Measurements from ENCODE around the gene FMN1.

The FMN1 gene

DNA sequence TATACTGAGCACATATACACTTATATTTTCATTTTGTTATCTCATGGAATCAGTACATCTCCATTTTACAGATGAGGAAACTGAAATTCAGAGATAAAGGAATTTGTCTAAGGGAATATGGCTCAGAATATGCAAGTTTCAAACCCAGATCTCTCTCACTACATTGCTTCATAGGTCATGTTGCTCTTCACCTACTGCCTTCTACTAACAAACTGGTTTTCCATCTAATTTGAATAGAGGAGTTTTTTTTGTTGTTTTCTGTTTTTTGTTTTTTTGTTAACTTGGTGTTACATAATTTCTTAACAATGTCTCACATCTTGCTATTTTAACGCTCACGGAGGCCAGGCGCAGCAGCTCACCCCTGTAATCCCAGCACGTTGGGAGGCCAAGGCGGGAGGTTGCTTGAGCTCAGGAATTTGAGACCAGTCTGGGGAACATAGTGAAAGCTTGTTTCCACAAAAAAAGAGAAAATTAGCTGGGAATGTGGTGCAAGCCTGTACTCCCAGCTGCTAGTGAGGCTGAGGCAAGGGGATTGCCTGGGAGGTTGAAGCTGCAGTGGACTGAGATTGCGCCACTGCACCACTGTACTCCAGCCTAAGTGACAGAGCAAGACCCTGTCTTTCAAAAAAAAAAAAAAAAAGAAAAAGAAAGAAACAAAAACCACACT lies 37.0 kb downstream of the FMN1 start:
- no peak for DNase-seq (ENCODE audit: low read depth)

DNA sequence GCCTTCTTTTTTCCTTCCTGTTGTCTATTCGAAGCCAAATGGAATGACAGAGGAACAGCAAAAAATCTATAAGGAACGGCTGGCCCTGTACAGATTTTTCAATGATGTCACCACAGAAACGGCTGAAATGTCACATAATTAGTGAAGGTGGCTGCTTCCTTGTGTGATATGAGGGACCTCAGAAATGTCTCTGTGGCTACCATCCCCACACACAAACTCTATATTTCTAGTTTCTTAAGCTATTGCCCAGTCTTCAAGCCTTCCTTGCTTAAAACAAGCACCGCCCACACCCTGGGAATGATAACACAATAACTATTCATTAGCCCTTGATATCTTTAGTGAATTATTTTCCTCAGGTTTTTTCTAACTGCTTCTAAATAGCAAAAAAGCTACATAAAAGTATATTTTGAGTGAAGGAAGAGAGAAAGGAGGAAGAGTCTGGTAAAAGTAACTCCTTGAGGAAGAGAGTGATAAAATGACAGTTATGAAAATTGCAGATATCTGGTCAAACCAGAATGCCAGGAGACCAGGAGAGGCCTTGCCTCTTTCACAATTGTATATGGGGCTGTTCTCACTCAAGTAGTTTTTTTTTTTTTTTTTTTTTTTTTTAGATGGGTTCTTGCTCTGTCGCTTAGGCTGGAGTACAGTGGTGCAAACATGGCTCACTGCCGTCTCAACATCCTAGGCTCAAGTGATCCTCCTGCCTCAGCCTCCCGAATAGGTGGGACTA lies 38.7 kb downstream of the FMN1 start:
- no peak for DNase-seq (ENCODE audit: low read depth)

DNA sequence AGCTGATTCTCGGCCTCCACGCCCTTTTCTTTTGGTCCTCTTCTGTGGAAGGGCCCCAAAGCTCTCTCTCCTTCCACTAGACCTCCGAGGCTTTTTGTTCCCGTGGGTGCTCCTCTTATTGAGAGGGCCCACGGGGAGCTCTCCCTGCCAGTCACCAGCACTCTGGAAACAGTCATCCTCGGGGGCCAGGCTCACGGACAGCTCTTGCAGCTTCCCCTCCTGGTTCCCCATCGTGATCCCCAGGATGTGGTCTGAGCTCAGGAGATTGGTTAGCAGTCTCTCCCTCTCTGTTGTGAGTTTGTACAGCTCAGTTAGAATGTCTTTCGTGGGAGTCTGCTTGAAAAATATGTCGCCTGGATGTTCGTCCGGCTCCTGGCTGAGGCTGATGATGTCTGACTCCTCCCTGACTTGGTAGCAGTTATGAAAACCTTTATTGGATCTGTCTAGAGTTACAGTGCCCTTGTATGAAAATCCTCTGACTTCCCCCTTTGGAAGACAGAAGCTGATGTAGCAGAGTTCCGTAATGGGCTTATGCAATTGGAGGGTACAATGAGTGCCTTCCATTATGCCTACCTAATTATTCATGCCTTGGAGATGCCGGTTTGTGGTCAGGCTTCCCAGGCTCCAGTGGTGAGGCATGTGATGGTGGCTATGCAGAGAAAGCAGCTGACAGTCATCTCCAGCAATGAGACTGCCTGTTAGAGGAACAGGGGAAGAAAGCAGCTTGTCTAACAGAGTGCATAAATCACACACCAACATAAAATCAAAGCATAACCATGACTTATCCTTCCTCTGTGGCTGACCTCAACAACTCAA lies 40.0 kb downstream of the FMN1 start:
- DNase-seq (ENCODE audit: low read depth) = no peak

DNA sequence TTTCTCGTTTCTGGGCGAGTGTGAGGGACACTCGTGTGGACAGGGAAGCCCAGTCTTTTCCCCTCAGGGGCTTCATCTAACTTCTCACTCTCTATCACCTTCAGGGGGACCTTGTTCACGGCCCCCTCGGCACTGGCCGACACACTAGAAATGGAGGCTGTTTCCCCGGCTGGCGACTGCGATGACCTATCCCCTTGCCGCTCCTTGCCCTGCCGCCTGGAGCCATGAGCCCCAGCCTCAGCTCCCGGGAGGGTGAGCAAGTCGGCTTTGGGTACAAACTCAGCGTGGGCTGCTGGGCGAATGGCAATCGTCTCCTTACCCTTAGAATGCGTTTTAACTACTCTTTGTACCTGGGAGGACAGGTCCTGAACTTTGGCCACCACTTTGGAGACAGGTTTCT lies 41.0 kb downstream of the FMN1 start:
- no peak for DNase-seq (ENCODE audit: low read depth)

DNA sequence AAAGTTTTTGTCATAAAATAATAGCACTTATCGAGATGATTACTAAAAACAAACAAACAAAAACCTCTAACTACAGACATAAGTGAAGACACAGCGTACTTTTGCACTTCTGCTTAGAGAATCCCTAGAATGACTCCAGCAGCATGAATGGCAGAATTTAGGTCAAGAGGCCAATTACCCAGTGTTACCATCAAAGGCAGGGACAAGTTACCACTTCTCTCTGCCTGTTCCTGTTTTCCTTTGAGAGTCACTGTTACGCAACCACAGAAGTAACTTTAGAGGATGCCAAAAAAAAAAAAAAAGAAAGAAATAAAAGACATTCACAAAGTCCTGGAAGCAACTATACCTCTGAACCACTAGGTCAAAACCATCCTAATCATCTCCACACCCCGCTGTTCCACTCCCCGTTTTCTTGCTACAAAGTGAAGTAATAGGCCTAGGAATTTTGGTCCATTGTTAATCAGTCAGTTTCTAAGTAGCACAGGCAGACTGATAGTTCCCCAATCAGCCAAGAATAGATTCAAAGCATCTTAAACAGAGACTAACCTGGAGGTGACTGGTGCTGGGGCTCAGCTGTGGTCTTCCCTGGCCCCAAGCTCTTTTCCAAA lies 41.9 kb downstream of the FMN1 start:
- DNase-seq (ENCODE audit: low read depth) = no peak

DNA sequence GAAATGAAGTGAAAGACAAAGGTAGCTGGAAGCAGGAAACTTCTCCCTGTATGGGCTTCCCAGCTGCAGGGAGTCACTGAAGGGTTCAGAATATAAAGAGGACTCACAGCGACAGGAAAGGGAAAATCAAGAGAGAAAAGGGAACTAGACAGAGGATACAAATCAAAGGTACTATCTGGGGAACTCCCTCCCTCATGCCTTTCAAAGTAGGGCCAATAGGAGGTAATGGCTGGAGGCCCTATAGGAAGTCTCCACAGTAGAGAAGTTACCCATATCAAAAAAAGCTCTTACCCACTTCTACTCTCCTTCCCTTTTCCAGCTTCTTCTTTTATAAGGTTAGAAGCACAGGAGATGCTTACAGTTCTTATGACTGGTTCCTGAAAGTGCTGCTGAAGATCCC lies 43.5 kb downstream of the FMN1 start:
- no peak for DNase-seq (ENCODE audit: low read depth)

DNA sequence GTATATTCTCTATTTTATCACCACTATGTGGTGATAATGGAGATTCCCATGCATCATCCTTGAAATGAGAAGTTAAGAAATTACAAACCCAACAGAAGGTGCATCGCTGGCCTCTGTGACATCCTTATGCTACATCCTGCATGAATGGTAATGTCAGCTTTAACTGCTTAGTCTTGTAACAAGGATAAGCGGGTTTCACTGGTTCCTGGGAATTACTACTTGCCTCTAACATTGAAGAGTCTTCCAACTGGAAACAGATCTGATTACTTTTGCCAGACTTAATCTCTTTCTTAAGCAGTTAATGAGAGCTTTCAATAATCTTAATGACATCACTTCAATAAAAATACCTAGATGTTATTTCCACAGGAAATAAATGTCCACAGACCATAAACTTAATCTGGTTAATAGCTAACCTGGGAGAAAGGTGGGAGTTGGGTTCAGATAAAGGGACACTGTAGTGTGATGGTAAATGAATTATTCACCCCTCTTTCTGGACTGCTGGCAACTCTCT lies 44.0 kb downstream of the FMN1 start:
- no peak for DNase-seq (ENCODE audit: low read depth)

DNA sequence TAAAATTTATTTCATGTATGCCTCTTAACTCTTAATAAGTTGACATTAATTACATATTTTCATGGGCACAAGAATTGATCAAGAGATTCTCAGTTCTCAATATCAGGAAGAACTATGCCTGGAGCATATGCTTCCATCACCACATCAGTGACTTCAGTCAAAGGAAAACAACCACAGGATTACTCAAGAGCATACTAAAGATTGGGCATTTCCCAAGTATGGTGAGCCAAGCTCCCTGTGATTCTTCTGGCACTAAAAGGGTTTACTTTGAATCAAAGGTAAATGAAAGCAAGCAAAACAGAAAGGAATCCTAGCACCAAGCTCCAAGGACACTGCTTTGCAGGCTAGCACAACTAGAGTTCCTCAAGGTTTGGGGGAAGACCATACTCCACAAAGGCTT lies 44.6 kb downstream of the FMN1 start:
- DNase-seq (ENCODE audit: low read depth) = no peak

DNA sequence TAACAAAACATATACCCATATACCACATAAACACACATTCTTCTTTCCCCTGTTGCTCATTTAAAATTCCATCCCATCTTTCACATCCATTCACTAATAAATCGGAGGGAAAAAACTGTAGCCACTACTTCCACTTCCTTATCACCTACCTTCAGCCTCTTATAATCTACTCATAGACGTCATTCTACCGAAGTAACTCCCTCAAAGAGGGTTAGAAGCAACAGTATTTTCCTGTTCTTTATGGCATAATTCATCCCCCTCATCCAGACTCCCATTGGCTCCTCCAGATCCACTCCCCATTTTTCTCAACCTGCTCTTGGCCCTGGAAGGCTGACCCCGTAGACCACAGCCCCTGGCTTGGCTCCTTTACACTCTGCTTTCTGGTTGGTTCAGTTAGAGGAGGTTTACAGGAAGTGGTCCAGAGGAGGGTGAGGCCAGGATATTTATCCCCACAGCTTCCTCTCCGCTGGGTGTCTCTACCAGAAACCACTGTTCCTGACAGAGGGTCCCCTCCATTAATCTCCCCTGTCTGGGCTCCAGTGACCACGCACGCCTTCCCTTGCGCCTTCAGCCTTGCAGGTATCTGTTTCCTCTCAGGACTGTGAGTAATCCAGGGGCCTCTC lies 46.3 kb downstream of the FMN1 start:
- no peak for DNase-seq (ENCODE audit: low read depth)

DNA sequence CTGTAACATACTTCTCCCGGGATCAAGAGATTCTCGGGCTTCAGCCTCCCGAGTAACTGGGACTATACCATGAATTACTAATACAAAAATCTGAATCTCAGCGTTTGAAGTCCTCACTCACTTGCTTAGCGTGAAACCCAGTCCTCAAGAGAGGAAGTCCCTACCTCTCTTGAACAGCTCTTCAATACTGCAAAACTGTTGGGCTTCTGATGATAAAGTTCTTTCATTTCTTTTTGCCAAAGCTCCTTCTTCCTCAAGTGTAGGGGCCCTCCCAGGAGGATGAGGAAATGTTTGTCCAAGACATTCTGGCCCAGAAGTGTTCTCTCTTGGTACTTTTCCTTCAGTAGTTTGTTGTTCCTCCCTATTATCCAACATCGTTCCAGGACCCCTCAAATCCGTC lies 48.5 kb downstream of the FMN1 start:
- no peak for DNase-seq (ENCODE audit: low read depth)

DNA sequence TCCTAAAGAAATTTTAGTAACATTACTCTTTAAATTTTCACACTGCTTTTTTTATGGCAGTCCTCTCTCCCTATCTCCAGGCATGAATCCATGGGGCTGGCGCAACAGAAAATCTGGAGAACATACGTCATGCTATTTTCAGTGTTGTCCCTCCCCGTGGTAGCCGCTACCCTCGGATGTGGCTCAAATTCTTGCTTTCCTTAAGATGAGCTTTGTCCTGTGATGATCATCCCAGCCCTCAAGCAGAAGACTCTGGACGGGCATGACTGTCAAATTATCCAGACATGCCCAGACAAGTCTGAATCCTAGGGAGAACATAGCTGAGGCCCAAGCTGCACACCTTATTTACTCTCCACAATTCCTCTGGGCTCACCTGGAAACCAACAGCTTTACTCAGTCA lies 49.1 kb downstream of the FMN1 start:
- DNase-seq (ENCODE audit: low read depth) = no peak

DNA sequence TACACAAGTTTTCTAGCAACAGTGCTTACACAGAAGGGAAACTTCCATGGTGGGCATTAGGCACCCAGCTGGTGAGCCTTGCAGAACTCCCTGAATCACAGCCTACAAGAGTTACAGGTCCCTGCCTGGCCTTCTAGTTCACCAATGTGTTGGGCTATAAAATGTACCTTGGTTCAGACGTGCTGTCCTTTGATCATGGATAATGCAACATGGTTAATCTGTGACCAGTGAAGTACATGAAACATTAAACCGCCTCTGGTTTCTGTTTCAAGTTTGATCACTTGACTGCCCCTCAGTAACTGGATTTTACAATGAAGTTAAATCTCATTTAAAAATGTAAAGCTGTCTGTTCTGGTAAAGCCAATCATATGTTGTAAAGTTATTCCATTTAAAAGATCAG lies 51.8 kb downstream of the FMN1 start:
- DNase-seq (ENCODE audit: low read depth) = no peak

DNA sequence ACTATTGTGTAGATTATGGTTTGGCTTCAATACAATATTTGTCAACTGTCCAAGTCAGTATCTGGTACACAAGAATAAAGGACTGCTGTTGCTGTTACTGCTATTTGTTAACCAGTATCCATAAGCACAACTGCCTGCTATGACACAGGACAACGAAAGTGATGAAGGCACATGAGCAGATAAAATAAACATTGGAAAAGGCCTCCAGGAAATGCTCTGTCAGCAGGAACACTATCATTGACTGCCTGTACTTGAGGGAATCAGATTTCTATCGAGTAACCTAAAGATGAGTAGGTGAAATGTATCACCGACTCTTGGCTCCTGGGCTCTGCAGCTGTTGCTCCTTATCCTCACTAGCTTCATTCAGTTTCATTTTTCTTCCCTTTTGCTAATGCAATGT lies 56.5 kb downstream of the FMN1 start:
- DNase-seq (ENCODE audit: low read depth) = no peak

DNA sequence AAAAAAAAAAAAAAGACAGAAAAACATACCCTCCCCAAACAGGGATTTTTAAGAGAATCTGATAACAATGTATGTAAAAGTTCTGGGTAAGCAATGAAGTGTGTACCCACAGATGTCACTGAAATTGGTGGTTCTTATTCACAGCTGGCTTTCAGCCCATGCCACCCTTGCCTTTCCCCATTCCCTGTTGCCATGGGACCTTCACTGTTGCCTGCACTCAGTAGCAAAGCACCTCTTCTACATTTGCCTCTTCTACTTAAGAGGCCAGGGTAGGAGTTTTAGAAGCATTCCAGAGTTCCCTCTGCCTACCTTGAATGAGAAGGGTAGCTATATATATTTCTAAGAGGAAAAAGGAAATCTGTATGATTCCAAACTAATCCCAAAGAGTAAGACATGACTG lies 57.4 kb downstream of the FMN1 start:
- DNase-seq (ENCODE audit: low read depth) = no peak

DNA sequence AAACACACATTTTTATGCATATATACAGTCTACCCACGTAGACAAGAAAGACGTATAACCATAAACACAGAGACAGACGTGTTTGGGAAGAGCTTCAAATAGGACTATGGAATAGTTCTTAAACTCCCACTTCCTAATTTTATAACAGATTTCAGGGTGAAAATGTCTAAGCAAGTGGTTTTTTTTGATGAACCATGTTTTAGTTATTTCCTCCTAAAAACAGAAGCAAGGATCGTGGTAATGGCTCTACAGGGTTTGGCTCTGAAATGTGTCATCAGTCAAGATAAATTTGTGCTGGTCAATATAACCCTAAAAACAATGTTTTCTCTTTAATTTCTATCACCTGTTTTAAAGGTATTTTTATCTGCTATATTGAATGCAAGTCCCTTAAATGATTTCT lies 58.2 kb downstream of the FMN1 start:
- no peak for DNase-seq (ENCODE audit: low read depth)

DNA sequence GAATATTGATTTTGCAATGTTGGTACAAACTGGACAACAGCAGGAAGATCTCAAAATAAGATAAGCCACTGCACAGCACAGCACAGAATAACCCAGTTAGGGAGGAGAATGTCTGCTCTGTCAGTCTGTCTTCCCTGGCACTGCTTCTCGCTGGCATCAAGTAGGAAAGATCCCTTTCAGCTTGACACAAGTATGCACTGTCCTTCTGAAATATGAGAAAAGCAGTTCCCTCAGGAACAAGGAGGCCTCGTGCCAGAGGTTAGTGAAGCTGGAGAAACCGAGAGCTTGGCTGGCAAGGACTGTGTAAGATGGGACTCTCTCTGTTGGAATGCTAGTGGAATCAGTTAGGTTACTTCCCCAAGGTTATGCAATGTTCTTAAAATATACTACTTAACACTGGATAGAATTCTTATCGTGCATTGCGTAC lies 59.1 kb downstream of the FMN1 start:
- no peak for DNase-seq (ENCODE audit: low read depth)

DNA sequence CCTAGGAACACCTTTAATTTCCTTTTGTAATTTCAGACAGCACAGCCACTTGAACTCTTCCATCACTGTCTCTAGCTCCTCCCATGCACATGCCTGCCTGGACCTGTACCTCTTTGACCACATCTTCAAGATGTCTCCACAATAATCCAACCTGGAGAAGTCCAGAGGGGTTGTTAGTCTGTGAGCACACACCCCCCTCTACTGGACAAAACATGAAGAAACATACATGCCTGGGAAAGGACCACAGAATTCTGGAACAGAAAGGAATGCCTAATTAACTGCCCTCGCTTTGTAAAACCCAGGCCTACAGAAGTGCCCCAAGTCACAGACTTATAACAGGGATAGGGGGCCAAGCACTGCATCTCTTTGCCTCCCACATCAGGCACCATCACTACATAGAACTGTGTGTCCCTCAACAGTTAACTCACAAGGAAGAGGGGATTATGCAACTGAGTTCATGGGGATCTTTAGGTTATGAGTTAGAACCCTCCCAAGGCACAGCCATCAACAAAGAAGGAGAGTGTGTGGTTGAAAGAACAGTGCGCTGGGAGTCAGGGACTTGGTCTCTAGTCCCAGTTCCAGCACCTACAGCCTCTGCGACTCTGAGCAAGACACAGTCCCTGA lies 61.7 kb downstream of the FMN1 start:
- no peak for DNase-seq (ENCODE audit: low read depth)

DNA sequence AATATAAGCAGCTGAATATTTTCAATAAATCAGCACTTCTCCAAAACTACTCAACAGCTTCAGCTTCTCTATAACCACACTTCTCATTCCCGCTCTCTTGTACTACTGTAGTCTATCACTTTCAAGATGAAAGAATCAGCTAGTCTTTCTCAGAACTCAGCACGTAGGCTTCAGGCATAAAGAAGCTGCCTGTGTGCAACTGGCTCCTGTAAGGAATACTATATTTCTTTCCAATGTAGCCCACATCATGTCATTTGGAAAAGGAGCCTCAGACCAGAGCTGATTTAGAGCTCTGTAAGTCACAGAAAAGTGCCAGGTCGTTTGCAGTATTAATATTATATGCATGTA lies 62.3 kb downstream of the FMN1 start:
- DNase-seq (ENCODE audit: low read depth) = no peak

DNA sequence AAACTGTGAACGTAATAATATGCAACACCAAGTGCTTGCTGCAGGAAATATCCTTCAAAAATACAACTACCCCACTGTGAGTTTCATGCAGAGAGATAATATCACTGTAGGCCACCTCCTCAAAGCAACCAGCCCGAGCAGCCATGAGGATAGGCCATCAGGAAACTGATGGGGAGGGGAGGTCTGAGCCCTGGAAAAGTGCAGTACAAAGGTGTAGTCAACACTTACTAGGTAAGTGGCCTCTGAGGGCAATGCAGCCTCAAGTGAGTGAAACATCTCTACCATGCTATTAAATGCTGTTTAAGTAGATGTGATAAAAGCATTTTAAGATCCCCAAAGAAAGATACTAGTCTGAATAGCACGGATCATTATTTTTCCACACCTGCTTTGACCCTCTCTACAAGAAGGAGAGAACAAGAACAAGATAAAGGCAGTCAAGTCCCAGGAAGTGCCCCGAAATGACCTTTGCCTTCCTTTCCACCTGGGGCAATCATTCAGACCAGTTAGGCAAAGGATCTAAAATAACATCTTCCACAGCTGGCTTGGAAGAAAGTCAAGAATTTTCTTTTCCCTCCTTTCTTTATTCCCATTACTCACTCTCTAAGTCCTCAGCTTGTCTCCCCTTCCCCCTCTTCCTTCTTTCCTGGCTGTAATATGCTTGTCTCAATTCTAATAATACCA lies 62.8 kb downstream of the FMN1 start:
- DNase-seq (ENCODE audit: low read depth) = no peak

DNA sequence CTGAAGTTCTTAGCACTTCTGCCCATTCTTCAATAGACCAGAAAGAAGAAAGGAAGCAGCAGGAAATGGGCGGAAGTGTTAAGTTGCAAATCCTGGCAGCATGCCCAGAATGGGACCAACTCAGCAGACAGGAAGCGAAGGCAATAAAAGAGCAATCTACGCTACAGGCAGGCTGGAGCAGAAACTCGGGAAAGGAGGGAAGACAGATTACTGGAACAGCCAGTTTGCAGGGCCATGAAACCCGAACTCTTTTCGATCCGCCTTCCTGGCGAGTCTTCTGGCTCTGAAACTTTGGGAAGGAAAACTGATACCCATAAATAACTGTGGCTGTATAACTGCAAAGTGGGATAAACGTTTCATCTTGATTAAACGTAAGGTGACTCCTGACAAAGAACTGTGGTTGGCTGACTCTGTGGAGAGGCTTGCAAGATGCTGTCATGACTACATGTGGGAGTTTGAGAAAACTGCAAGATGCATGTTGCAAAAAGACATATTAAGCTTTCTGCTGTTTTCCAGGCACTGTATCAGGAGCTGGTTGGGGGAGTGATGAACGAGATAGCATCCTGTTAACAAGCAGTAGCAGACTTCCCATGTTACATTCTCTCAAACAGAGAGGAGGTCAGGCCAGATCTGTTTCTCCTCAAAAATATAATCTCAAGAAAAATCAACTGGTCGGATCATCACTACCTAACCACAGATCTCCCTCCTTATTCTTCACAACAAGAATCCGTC lies 67.8 kb downstream of the FMN1 start:
- peak; percentile 34 for DNase-seq (ENCODE audit: low read depth)
